WI38 (cell line): ENCODE measurements around the gene LAMA1.

Experiments
- H3K4me3 ChIP-seq: 2 replicates; pipeline ENCODE4 v1.5.1; 2011; ENCODE audit warnings: low read depth, mild to moderate bottlenecking, control low read depth, low read length
- CTCF ChIP-seq: IDR thresholded peaks from 2 replicates; pipeline ENCODE4 v1.5.1; 2012; ENCODE audit warnings: low read depth, mild to moderate bottlenecking, control low read depth, low read length

LAMA1 gene

DNA sequence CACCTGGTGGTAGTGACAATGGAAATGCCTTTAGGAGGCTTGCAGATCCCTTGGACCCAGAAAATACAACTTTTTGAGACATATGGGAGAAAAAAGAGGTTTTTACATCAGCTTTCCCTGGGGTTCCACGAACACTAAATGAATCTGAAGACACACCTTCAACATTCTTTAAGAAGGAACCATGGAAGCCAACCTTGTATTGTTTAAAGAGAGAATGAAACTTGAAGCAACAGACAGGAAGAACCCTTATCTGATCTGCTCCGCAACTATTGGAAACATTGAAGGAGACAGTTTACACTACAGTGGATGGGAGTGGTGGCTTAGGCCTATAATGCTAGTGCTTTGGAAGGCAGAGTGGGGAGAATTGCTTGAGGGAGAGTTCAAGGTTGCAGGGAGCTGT lies 190.4 kb downstream of the LAMA1 start:
- no peak overlapping the region for H3K4me3 ChIP-seq
- no peak for TF ChIP-seq CTCF

GRCh38 chr18:6923220-6923619 lies 194.4 kb downstream of the LAMA1 start:
- TF ChIP-seq CTCF: no peak

GRCh38 chr18:6921571-6921970 lies 196.0 kb downstream of the LAMA1 start:
- no peak for TF ChIP-seq CTCF
- H3K4me3 ChIP-seq: no peak overlapping the region

More at GRCh38 chr18:6923220-6923619, 194.4 kb downstream of the LAMA1 start:
- H3K4me3 ChIP-seq: no peak overlapping the region

- TF ChIP-seq CTCF: peak; percentile 72
Measured at GRCh38 chr18:6920099-6920955, 197.3 kb downstream of the LAMA1 start.

DNA sequence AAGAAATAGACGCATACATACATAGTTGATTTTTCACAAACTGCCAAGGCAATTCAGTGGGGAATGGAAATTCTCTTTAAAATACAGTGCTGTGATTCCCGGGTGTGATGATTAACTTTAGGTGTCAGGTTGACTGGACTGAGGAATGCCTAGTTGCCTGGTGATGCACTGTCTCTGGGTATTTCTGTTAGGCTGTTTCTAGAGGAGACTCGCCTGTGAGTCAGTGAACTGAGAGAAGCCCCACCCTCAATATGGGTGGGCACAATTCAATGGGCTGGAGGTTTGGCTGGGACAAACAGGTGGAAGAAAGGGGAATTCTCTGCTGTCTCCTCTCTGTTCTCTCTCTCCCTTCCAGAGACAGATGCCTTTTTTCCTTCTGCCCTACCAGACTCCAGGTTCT lies 200.5 kb downstream of the LAMA1 start:
- H3K4me3 ChIP-seq: no peak overlapping the region
- no peak for TF ChIP-seq CTCF

More at GRCh38 chr18:6920099-6920955, 197.3 kb downstream of the LAMA1 start:
- no peak overlapping the region for H3K4me3 ChIP-seq

- no peak for TF ChIP-seq CTCF
Measured at GRCh38 chr18:6901286-6901926, 216.2 kb downstream of the LAMA1 start.

GRCh38 chr18:6891788-6892187 lies 225.8 kb downstream of the LAMA1 start:
- TF ChIP-seq CTCF: no peak
- H3K4me3 ChIP-seq: no peak overlapping the region

More at GRCh38 chr18:6901286-6901926, 216.2 kb downstream of the LAMA1 start:
- no peak overlapping the region for H3K4me3 ChIP-seq
